Measurements from ENCODE around the gene KANK2. TPM values are rescaled to one million over a fixed set of nuclear protein-coding genes. Genes with fewer than 3 reads are reported as not detected.

KANK2 gene
- total RNA-seq (2014; rRNA removed; shearing (Covaris generic)) = 88.9 and 115 TPM in 2 replicates

GRCh38 chr19:11197291-11198174 lies at the start of gene KANK2:
KANK2 (minus strand) TSS chr19:11197545; CDS start chr19:11194511, 3,034 bp downstream.
- DNase-seq (ENCODE audit: low read depth) = peak; percentile 80

- DNase-seq (ENCODE audit: low read depth) = no peak
Measured at GRCh38 chr19:11246941-11247340, 49.6 kb upstream of the KANK2 start.

GRCh38 chr19:11244846-11245589 lies 47.7 kb upstream of the KANK2 start:
- no peak for DNase-seq (ENCODE audit: low read depth)

- no peak for DNase-seq (ENCODE audit: low read depth)
Measured at GRCh38 chr19:11243798-11244169, 46.4 kb upstream of the KANK2 start.

GRCh38 chr19:11242864-11243797 lies 45.8 kb upstream of the KANK2 start:
- peak; percentile 19 for DNase-seq (ENCODE audit: low read depth)

GRCh38 chr19:11242025-11242424 lies 44.7 kb upstream of the KANK2 start:
- no peak for DNase-seq (ENCODE audit: low read depth)

GRCh38 chr19:11240008-11240444 lies 42.7 kb upstream of the KANK2 start:
- no peak for DNase-seq (ENCODE audit: low read depth)

GRCh38 chr19:11239377-11240000 lies 42.1 kb upstream of the KANK2 start, which contains the start of gene ANGPTL8:
ANGPTL8 (plus strand) TSS chr19:11239619; CDS start chr19:11239638, 19 bp downstream.
- DNase-seq (ENCODE audit: low read depth) = no peak

GRCh38 chr19:11238781-11239376 lies 41.5 kb upstream of the KANK2 start:
- no peak for DNase-seq (ENCODE audit: low read depth)

- no peak for DNase-seq (ENCODE audit: low read depth)
Measured at GRCh38 chr19:11238041-11238440, 40.7 kb upstream of the KANK2 start.

- no peak for DNase-seq (ENCODE audit: low read depth)
Measured at GRCh38 chr19:11237321-11237720, 40.0 kb upstream of the KANK2 start.

GRCh38 chr19:11236324-11237301 lies 39.3 kb upstream of the KANK2 start:
- DNase-seq (ENCODE audit: low read depth) = no peak

GRCh38 chr19:11234486-11235075 lies 37.2 kb upstream of the KANK2 start:
- no peak for DNase-seq (ENCODE audit: low read depth)

- no peak for DNase-seq (ENCODE audit: low read depth)
Measured at GRCh38 chr19:11233073-11233472, 35.7 kb upstream of the KANK2 start.

- DNase-seq (ENCODE audit: low read depth) = no peak
Measured at GRCh38 chr19:11232555-11232954, 35.2 kb upstream of the KANK2 start.

GRCh38 chr19:11230621-11231386 lies 33.5 kb upstream of the KANK2 start:
- DNase-seq (ENCODE audit: low read depth) = no peak

GRCh38 chr19:11227195-11227886 lies 30.0 kb upstream of the KANK2 start:
- DNase-seq (ENCODE audit: low read depth) = no peak

- DNase-seq (ENCODE audit: low read depth) = no peak
Measured at GRCh38 chr19:11226716-11227166, 29.4 kb upstream of the KANK2 start.

All from RPMI7951 (cell line).